T-helper 2 cell treated with Interferon-gamma antibody and Interleukin-4, amounts not matched to agents 100 ng/mL and 5 ng/mL, for 36 hours (primary cell): ENCODE measurements around the gene LRP1B. TPM values are rescaled to one million over a fixed set of nuclear protein-coding genes. Genes with fewer than 3 reads are reported as not detected.
"Not testable (repeated sequence)": the region's sequence is repeated elsewhere in the genome, so short reads cannot be mapped to it uniquely, and the experiment has no call there.

Source experiments
- intact Hi-C: fragments of 100-400 bp; cut with micrococcal nuclease; formaldehyde crosslinking; loops from one replicate; pipeline ENCODE4 v1.15.1; 2023
- total RNA-seq: library from RNA; stranded (reverse); gene quantifications from 2 replicates; pipeline ENCODE4 v1.2.3, GENCODE V29; 2022

LRP1B gene
- total RNA-seq, 1 donor from 2014 or later = not detected

GRCh38 chr2:141186413-141187074, 944.3 kb downstream of the LRP1B start:
- intact Hi-C loops = no loop called here

- intact Hi-C loops = no loop called here
These were observed 948.6 kb downstream of the LRP1B start for GRCh38 chr2:141182246-141182645.

DNA sequence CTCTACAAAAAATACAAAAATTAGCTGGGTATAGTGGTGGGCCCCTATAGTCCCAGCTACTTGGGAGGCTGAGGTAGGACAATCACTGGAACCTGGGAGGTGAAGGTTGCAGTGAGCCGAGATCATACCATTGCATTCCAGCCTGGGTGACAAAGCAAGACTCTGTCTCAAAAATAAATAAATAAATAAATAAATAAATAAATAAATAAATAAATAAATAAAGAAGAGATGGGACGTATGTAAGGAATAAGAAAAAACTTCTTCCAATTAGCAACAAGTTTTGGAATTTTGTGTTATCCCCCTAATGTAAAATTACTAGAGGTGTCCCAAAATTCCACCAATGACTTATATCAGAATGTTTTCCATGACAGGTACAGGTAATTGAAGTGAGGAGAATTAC, 961.7 kb downstream of the LRP1B start:
- intact Hi-C loops = not testable (repeated sequence)

GRCh38 chr2:141162314-141162713, 968.5 kb downstream of the LRP1B start:
- intact Hi-C loops = no loop called here

GRCh38 chr2:141151611-141152286, 979.1 kb downstream of the LRP1B start:
- intact Hi-C loops = no loop called here

DNA sequence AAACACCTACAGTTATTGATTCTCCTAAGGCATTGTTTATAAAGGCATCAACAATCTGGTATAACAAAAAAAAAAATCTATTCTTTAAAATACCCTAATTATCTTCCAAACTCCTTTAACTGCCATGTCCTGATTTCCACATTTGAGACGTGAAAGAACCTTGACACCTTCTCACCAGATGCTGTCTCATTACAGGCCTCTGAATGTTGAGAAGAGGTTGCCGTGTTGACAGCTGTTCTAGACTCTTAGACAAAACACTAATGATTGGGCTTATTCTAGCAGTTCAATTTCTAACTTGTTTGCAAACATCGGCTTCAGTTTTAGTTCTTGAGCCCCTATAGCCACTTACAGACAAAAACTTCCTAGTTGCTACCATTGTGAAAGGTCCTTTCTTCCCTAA, 988.8 kb downstream of the LRP1B start:
- intact Hi-C loops = no loop called here

GRCh38 chr2:141137122-141137693, 993.6 kb downstream of the LRP1B start:
- intact Hi-C loops = no loop called here

DNA sequence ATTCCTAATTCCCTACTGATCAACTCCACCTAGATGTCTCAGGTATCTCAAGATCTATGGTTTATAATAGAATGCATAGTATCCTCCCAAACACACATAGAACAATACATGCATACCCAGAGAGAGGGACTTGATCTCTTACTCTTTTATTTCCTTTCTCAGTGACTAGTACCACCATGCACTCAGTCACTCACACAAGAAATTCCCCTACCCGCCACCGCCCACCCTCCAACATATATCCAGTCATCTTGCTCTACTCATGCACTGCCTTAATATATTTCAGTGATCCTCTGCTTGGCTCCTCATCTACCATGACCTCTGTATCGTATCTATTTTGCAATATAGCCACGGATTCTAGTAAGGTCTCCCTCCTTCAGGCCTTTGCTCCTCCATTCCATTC, 996.9 kb downstream of the LRP1B start:
- intact Hi-C loops = no loop called here

- intact Hi-C loops = no loop called here
These were observed 1005.4 kb downstream of the LRP1B start for GRCh38 chr2:141125432-141125831.

- intact Hi-C loops = no loop called here
These were observed 1012.0 kb downstream of the LRP1B start for GRCh38 chr2:141118836-141119235.

DNA sequence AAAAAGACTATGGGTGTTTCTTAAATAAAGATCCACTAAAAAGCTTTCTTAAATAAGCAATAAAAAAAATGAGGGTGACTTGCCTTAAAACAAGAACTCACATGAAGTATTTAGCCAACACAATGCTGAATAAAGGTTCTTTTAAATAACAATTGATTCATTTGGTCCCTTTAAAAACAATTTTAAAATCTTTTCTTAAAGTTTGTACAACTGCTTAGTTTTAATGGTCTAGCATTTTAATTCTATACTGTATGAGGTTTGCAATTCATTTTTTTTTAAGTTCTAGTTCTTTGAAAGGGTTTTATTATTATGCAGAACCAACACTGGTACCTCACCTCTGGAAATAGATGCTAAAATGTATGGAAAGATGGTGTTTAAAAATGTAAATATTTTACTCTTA, 1017.5 kb downstream of the LRP1B start:
- intact Hi-C loops = no loop called here

DNA sequence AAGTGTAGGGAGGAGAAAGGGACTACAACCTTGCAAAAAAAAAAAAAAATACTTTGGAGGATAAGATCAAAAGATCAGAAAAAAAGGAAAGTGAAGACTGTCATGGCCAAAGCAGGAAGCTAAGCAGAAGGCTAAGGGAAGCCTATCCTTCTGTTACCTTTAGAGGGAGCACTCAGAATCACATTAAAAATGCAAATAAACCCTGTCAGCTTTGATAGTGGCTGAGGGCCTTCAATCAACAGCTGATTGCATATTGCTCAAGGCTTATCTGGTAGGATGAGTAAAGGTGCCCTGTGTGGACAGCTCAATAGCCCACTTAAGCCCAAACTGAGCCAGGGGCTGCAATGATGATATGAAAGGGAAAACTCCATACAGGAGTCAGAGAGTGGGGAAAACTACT, 1021.2 kb downstream of the LRP1B start:
- intact Hi-C loops = no loop called here

GRCh38 chr2:141105763-141106162, 1025.1 kb downstream of the LRP1B start:
- intact Hi-C loops = no loop called here

DNA sequence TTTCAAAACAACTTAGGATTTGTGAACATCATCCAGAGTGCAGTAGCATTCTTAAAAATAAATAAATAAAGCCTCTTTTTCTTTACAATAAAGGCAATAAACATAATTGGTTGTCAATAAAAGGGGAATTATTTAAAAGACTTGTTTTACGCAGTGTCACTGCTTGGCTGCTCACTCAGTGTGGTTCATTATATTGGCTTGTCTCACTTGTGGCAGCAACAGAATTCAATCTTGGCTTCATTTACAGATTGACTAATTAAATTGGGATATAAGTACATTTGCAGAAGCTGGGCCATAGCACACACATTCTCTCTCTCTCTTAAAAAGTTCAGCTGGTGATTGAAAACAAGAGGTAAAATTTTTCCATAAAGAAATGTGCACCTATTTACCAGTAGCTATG, 1027.6 kb downstream of the LRP1B start:
- intact Hi-C loops = no loop called here

GRCh38 chr2:141079231-141079630, 1051.6 kb downstream of the LRP1B start:
- intact Hi-C loops = no loop called here

DNA sequence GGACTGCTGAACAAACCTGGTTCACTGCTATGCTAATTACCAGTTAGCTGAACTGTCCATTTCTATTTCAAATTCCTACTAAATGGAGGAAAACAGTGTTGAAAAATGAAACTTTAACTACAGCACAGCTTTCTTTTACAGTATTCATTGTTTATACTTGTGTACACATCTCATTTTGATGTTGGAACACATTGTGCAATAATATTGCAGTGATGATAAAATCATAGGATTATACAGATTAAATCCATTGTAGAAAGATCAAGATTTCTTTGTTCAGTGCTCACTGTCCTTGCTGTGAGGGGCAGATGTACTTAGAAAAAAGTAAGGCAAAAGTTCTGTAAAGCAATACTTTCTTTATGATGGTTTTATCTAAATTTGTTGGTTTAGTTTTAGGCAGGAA, 1055.1 kb downstream of the LRP1B start:
- intact Hi-C loops = no loop called here

DNA sequence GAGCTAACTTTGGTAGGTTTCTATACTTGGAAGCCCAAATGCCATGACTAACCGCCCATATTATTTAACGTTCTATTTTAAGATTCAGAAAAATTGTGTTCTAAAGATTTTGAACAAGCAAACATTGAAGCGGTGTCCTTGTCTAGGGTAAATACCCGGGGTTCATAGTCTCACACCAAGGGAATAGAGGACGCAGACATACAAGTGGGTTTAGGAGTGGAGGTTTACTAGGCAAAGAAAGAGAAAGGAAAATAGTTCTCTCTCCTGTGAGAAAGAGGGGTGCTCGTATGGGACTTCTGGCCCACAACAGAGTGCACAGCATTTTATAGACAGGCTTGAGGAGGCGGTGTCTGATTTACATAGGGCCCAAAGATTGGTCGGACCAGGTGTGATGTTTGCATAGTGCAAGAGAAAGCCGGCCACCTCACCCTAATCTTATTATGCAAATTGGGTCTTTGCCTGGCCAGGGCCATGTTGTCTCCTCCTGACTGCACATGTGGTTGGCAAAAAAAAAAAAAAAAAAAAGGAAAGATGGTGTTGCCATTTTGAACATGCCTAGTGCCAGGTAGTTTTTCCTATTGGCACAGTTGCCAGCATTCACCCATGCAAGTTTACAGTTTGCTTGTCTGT, 1062.6 kb downstream of the LRP1B start:
- intact Hi-C loops = no loop called here

DNA sequence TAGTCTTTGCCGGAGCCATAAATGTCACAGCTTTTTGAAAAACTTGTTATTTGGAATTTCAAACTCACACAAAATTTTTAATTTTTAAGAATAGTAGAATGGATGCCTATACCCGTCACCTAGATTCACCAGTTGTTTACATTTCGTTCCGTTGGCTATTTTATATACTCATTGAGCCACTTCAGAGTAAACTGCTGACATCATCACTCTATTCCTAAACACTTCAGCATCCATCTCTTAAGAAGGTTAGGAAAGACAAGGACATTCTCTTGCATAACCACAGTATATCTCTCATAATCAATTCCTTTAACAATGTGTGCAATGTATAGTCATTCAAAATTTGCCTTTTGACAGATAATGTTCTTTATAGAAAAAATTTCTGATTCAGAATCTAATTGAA, 1065.8 kb downstream of the LRP1B start:
- intact Hi-C loops = no loop called here

DNA sequence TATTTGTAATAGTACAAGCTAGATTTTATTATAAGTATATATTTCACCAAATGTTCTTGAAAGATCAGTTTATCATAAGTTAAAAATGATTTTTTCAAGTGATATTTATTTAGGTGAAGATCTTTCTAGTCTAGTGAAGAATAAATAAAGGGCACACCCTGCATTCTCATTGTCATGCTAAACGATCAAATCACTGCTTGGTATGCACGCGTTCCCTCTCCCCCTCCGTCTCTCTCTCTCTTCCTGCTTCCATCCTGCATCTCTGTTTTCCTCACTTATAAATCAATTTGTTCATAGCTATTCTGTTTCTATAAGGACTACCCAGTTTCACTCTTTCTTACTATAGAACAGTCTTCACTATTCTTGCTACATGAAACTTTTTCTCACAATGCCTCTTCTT, 1067.4 kb downstream of the LRP1B start:
- intact Hi-C loops = no loop called here

DNA sequence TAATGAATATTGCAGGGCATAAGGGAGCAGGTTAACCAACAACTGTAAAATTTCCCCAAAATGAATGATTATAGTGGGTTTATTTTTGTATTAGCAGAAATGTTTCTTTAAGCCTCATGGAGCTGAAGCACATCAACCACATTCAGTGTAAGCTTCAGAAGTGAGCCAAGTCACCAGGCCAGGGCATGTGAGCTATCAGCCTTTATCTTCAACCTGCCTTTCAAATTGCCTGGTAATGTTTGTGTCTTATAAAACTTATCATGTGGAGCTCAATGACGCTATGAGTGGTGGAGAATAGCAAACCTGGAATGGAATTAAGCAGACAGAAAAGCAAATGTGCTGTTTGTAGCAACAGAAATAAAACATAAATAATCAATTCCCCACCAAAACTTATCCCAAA, 1068.4 kb downstream of the LRP1B start:
- intact Hi-C loops = no loop called here

GRCh38 chr2:141062031-141062430, 1068.8 kb downstream of the LRP1B start:
- intact Hi-C loops = no loop called here

GRCh38 chr2:141058556-141058955, 1072.3 kb downstream of the LRP1B start:
- intact Hi-C loops = no loop called here
